A549 (cell line): ENCODE results near the gene FAM174B. TPM values are rescaled to one million over a fixed set of nuclear protein-coding genes. Genes with fewer than 3 reads are reported as not detected.

ENCODE experiments used
- ATAC-seq, 2 experiments: fragments of 200-7000 bp in 1 of 2; fragments of >200 bp in 1 of 2; cut with Nextera tagmentation in 1 of 2; cut with Tn5 transposase in 1 of 2; 3 replicates each; pipeline versions ENCODE4 v1.8.0 to v1.9.1; 2018 to 2020; ENCODE audit warnings: mild to moderate bottlenecking in 1 of 2, moderate library complexity in 1 of 2
- CTCF ChIA-PET: fragments of 300-600 bp; sonication (Branson Sonifier 250); formaldehyde crosslinking; extraction: SDS; loops from one replicate; lab custom pipeline; 2021; ENCODE audit warnings: antibody characterized with exemption, inconsistent platforms; lab: Yijun Ruan, JAX
- POLR2A ChIA-PET: fragments of 350-600 bp; formaldehyde crosslinking; extraction: SDS; loops from one replicate; lab custom pipeline; 2021; ENCODE audit warnings: antibody characterized with exemption, inconsistent platforms; lab: Yijun Ruan, JAX
- DNase-seq, 2 experiments: peaks; one replicate each; pipeline versions ENCODE4 v3.0.0 to v3.0.0-alpha.2; 2011 to 2016; ENCODE audit warnings: low read depth in 1 of 2, low spot score in 1 of 2
- FAIRE-seq: peaks from 2 replicates; lab custom pipeline; 2011; peaks lifted over from hg19 to GRCh38; lab: Jason Lieb, UNC
- H3K27ac ChIP-seq, 2 experiments: fragments of >200 bp; sonication (Bioruptor Twin); formaldehyde crosslinking; 3 replicates each; pipeline ENCODE4 v1.5.1; 2016 to 2017
- H3K4me1 ChIP-seq: fragments of >200 bp; sonication (Bioruptor Twin); formaldehyde crosslinking; 3 replicates; pipeline ENCODE4 v1.6.1; 2016
- H3K4me2 ChIP-seq: fragments of >200 bp; sonication (Bioruptor Twin); formaldehyde crosslinking; 3 replicates; pipeline ENCODE4 v1.6.1; 2016
- H3K4me3 ChIP-seq: fragments of >200 bp; sonication (Bioruptor Twin); formaldehyde crosslinking; 3 replicates; pipeline ENCODE4 v1.5.1; 2016
- H3K9me3 ChIP-seq: fragments of >200 bp; sonication (Bioruptor Twin); formaldehyde crosslinking; 3 replicates; pipeline ENCODE4 v1.6.1; 2016
- ATOH8 ChIP-seq: fragments of 250-450 bp; sonication (Bioruptor Pico); IDR thresholded peaks from 2 replicates; pipeline ENCODE4 v1.5.0; 2020; ENCODE audit warnings: low read depth, mild to moderate bottlenecking, moderate library complexity
- BHLHE40 ChIP-seq: IDR thresholded peaks from 2 replicates; pipeline ENCODE4 v1.6.1; 2012; ENCODE audit warnings: low read depth, low read length, inconsistent platforms
- CHD2 ChIP-seq: fragments of 150-350 bp; IDR thresholded peaks from 2 replicates; pipeline ENCODE4 v1.6.1; 2014; ENCODE audit warnings: low read length; ENCODE audit not compliant: partially characterized antibody
- CHD4 ChIP-seq: fragments of 200-600 bp; sonication (generic); IDR thresholded peaks from 2 replicates; pipeline ENCODE4 v1.6.1; 2016; ENCODE audit warnings: antibody characterized with exemption, mild to moderate bottlenecking, borderline replicate concordance
- E2F6 ChIP-seq: IDR thresholded peaks from 2 replicates; pipeline ENCODE4 v1.6.1; 2012; ENCODE audit warnings: low read depth, borderline replicate concordance
- EHMT2 ChIP-seq: fragments of 200-600 bp; sonication (generic); IDR thresholded peaks from 2 replicates; pipeline ENCODE4 v1.6.1; 2016; ENCODE audit warnings: antibody characterized with exemption, low read depth, mild to moderate bottlenecking, moderate library complexity
- FOSB ChIP-seq: fragments of 250-450 bp; sonication (Bioruptor Pico); IDR thresholded peaks from 2 replicates; pipeline ENCODE4 v1.5.0; 2020; ENCODE audit warnings: mild to moderate bottlenecking, moderate library complexity
- GATA3 ChIP-seq: IDR thresholded peaks from 2 replicates; pipeline ENCODE4 v1.6.1; 2012; ENCODE audit warnings: borderline replicate concordance
- KDM1A ChIP-seq: fragments of 200-600 bp; sonication (generic); IDR thresholded peaks from 2 replicates; pipeline ENCODE4 v1.6.1; 2016; ENCODE audit warnings: low read depth, mild to moderate bottlenecking
- MAFK ChIP-seq: fragments of 450-650 bp; IDR thresholded peaks from 2 replicates; pipeline ENCODE4 v1.6.1; 2014; ENCODE audit not compliant: partially characterized antibody
- NPAS2 ChIP-seq: fragments of 250-450 bp; sonication (Bioruptor Pico); IDR thresholded peaks from 2 replicates; pipeline ENCODE4 v1.8.0; 2022; ENCODE audit warnings: mild to moderate bottlenecking, moderate library complexity, borderline replicate concordance
- NR3C1 ChIP-seq: fragments of >200 bp; sonication (Bioruptor Twin); formaldehyde crosslinking; IDR thresholded peaks from 3 replicates; pipeline ENCODE4 v1.6.1; 2017
- PBX3 ChIP-seq: IDR thresholded peaks from 2 replicates; pipeline ENCODE4 v1.6.1; 2012
- PHF8 ChIP-seq: fragments of 200-600 bp; sonication (generic); IDR thresholded peaks from 2 replicates; pipeline ENCODE4 v1.6.1; 2016; ENCODE audit warnings: low read depth, mild to moderate bottlenecking, antibody characterized with exemption, moderate library complexity, borderline replicate concordance
- RAD21 ChIP-seq, 2 experiments: fragments of >200 bp in 1 of 2; sonication (Bioruptor Twin) in 1 of 2; formaldehyde crosslinking in 1 of 2; IDR thresholded peaks in 1 of 2; conservative IDR thresholded peaks in 1 of 2; 2 replicates in 1 of 2; 3 replicates in 1 of 2; pipeline ENCODE4 v1.6.1; 2012 to 2018; ENCODE audit warnings: inconsistent platforms in 1 of 2
- RCOR1 ChIP-seq: fragments of 150-350 bp; IDR thresholded peaks from 2 replicates; pipeline ENCODE4 v1.6.1; 2014; ENCODE audit warnings: antibody characterized with exemption, low read length, low read depth
- TFCP2L1 ChIP-seq: fragments of 250-450 bp; sonication (Bioruptor Pico); IDR thresholded peaks from 2 replicates; pipeline ENCODE4 v1.5.0; 2021; ENCODE audit warnings: mild to moderate bottlenecking
- ZC3H11A ChIP-seq: fragments of 450-650 bp; IDR thresholded peaks from 2 replicates; pipeline ENCODE4 v1.6.1; 2014; ENCODE audit warnings: antibody characterized with exemption, mild to moderate bottlenecking
- ZFP36 ChIP-seq: fragments of 450-650 bp; IDR thresholded peaks from 2 replicates; pipeline ENCODE4 v1.6.1; 2014; ENCODE audit warnings: borderline replicate concordance; ENCODE audit not compliant: partially characterized antibody
- WGBS: methylation state at CpG from one replicate; pipeline ENCODE4 v1.1.6; 2017; ENCODE audit errors: missing lambda C conversion rate; 5-methylcytosine and 5-hydroxymethylcytosine counted together
- polyA plus RNA-seq, 4 experiments: library from polyadenylated mRNA; depleted of rRNA in 3 of 4; stranded (reverse); fragments of >200 nt; fragmentation: RNase III in 1 of 4; extraction: RNeasy Plus Mini Kit Qiagen cat#74134 plus additional on column Dnase treatment in 1 of 4; gene quantifications; 2 replicates in 3 of 4; 3 replicates in 1 of 4; pipeline ENCODE4 v1.2.3, GENCODE V29; 2011 to 2017
- TF ChIP-seq, protein P1 (sequence below): IDR thresholded peaks from 2 replicates; pipeline ENCODE4 v1.6.1; 2012

FAM174B gene
- polyA plus RNA-seq, 2 of the 4 experiments (the other 2 are of a cell fraction) = 4.6 to 13.9 TPM

DNA sequence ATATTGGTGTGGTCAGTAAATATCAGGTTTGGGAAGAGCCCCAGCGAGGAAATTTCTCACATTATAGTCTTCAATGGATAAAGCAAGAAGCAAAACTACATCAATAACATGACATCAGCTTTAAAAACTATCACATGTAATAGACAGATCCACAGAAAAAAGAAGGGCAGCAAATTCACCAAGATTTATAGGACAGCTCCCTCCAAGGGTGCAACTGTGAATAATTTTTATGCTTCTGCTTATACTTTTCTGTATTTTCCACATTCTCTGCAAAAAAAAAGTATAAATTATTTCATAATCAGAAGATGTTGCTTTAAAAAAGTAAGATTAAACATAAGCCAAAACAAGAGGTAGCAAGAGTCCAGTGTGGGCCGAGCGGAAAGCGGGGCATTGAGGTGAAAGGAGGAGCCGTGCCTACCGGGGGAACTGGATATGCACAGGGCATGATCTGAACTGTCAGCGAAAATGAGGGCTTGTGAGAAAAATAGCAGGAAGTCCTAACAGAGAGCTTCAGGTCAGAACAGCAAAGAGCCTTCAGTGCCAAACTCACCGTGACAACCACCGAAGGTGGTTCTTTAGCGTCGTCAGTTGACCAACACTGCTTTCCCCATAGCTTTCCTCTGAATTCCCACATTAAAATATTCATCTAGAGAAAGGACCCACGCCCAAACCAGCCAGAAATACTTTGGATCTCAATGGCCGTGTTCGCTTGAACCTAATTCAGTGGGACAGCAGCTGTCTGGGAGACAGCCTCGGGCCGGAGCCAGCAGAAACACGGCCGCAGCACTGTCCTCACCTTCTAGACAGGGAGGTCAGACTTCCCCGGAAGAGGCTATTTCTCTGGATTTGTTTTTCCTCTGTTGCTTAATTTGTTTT, 59.8 kb downstream of the FAM174B start:
- DNase-seq (no peak), ATAC-seq (no peak), FAIRE-seq (no peak)
- Histone ChIP-seq H3K9me3 (no peaks in the 10 kb centered on the region), H3K27ac (no peak overlapping the region), H3K4me1 (no peaks in the 10 kb centered on the region), H3K4me3 (no peak overlapping the region), H3K4me2 (no peak overlapping the region)
- ChIA-PET POLR2A (no interaction called here), CTCF (interaction anchor here (1.0 kb wide), 1 partner anchor 74 kb away, joined by 3 read pairs; no protein-coding TSS in a partner anchor)
- TF ChIP-seq BHLHE40 (no peak), ZC3H11A (no peak), RAD21 (conservative IDR thresholded peaks at IDR 0.05 in 1 of 2, IDR thresholded peaks at IDR 0.05 in 1 of 2) (0 out of 5 replicates have a peak, but pooled peaks of 1 of the 2 experiments have one; percentile 11)
- 58% methylated on average over 19 of the region's 19 CpGs for WGBS

- Histone ChIP-seq H3K4me3 (no peak overlapping the region), H3K4me2 (no peak overlapping the region), H3K9me3 (no peaks in the 10 kb centered on the region), H3K27ac (no peak overlapping the region), H3K4me1 (no peaks in the 10 kb centered on the region)
- ATAC-seq = no peak
- CTCF ChIA-PET = interaction anchor here (0.9 kb wide), 1 partner anchor 12 kb away, joined by 3 read pairs; no protein-coding TSS in a partner anchor
- no peak for FAIRE-seq
- POLR2A ChIA-PET = no interaction called here
- DNase-seq = no peak
- 13% methylated on average over 5 of the region's 5 CpGs for WGBS
- TF ChIP-seq, protein P1, sequence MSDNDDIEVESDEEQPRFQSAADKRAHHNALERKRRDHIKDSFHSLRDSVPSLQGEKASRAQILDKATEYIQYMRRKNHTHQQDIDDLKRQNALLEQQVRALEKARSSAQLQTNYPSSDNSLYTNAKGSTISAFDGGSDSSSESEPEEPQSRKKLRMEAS = no peak
- no peak for TF ChIP-seq PHF8
- no peak for TF ChIP-seq NPAS2 (CRISPR knock-in tag)
- no peak for TF ChIP-seq EHMT2
- no peak for TF ChIP-seq FOSB (CRISPR knock-in tag)
- no peak for TF ChIP-seq ZFP36
- TF ChIP-seq GATA3 = no peak
- no peak for TF ChIP-seq TFCP2L1 (CRISPR knock-in tag)
- no peak for TF ChIP-seq ATOH8
- no peak for TF ChIP-seq RCOR1
- no peak for TF ChIP-seq E2F6
- no peak for TF ChIP-seq RAD21 (conservative IDR thresholded peaks at IDR 0.05 in 1 of 2, IDR thresholded peaks at IDR 0.05 in 1 of 2)
- no peak for TF ChIP-seq CHD2
- TF ChIP-seq MAFK = no peak
- no peak for TF ChIP-seq ZC3H11A
- TF ChIP-seq CHD4 = no peak
- TF ChIP-seq NR3C1 = no peak
- no peak for TF ChIP-seq KDM1A
Observed at GRCh38 chr15:92591275-92591674, 64.3 kb downstream of the FAM174B start.

- no peak overlapping the region for H3K4me2 ChIP-seq
- FAIRE-seq (no peak), DNase-seq (no peak), ATAC-seq (no peak)
- ChIA-PET CTCF (interaction anchor here (1.3 to 1.9 kb wide), 2 partner anchors 11 to 128 kb away, joined by 3 to 6 read pairs; no protein-coding TSS in a partner anchor), POLR2A (no interaction called here)
- WGBS = 28% methylated on average over 6 of the region's 6 CpGs
- no peak overlapping the region for H3K27ac ChIP-seq
- H3K4me3 ChIP-seq = no peak overlapping the region
- no peaks in the 10 kb centered on the region for H3K4me1 ChIP-seq
- peaks cover 10% of the 10 kb centered on the region for H3K9me3 ChIP-seq
- TF ChIP-seq PBX3 = no peak
- TF ChIP-seq NPAS2 (CRISPR knock-in tag) = no peak
- TF ChIP-seq, protein P1 = no peak
Observed at GRCh38 chr15:92586966-92587365, 68.6 kb downstream of the FAM174B start.
